HG02610 (cell line): ENCODE data around the gene CEP83.

ENCODE experiments used
- ATAC-seq: cut with Tn5 transposase; IDR thresholded peaks from one replicate; pipeline ENCODE4 v1.9.1; 2021; ENCODE audit warnings: mild to moderate bottlenecking, moderate library complexity; ENCODE audit not compliant: unreplicated experiment

Gene CEP83

GRCh38 chr12:94312378-94312777, 147.3 kb downstream of the CEP83 start:
- ATAC-seq: no peak

DNA sequence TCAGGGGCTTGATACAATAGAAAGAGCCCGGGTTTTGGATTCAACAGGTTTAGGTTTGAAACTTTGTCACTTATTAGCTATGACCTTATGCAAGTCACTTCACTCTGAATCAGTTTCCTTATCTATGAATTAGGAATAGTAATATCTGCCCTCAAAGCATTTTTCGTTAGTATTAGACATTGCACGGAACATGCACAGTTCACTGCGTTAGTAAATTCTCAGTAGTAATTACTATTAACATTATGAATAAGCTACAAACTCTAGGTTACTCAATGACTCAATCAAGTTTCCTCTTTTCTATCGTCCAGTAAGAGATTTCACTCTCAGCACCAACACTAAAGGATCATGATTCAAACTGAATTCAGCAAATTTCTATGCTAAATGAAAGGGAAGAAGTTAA, 150.3 kb downstream of the CEP83 start:
- ATAC-seq: peak; percentile 91

DNA sequence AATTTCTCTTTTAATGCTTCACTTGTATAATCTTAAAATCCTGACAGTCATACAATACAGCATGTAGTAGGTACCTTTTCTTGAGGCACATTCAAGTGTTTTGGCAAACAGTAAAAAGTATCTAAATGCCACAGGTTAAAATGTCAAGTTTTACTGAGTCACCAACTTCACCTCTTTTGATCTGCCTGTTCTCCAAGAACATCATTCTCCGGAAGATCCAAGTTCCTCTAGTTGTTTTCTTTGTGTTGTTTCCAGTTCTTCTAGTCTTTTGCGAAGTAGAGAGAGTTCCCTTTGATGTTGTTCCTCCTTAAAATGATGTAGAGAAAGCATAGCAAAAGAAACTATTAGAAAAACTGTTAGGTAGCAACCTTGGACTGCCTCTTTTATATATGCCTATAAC, 151.1 kb downstream of the CEP83 start:
- no peak for ATAC-seq

DNA sequence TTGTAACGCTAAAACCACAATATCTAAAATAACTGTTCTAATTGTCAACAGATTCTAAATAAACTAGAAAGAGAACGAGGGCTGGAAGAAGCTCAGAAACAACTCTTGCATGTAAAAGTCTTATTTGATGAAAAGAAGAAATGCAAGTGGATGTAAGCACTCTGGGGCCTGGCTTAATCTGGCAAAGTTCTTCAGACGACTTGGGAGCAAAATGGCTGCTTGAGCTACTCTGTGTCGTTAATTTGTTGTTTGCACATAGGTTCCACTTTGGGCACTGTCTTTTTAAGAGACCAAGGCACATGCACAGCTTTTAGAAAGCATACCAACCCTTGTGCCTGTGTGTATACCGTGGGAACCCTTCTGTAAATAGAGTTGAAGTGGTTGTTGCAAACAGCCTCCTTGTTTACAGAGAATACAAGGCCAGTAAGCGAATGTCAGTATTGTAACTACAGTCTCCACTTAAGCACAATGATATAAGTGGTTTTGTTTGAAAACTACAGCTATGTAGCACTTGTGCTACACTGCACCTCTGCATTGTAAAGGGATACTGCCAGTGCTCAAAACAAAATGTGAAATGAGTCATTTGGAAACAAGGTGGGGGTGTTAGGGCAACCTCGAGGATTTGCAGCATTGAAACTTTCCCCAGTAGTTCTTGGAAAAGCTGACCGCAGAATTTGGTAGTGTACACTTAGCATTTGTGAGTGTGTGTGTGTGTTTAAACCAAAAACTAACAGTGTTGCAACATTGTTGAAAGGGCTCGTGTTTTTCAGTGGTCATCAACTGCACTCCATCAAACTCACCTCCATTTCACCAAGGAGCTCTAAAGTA, 154.3 kb downstream of the CEP83 start:
- ATAC-seq: peak; percentile 38

DNA sequence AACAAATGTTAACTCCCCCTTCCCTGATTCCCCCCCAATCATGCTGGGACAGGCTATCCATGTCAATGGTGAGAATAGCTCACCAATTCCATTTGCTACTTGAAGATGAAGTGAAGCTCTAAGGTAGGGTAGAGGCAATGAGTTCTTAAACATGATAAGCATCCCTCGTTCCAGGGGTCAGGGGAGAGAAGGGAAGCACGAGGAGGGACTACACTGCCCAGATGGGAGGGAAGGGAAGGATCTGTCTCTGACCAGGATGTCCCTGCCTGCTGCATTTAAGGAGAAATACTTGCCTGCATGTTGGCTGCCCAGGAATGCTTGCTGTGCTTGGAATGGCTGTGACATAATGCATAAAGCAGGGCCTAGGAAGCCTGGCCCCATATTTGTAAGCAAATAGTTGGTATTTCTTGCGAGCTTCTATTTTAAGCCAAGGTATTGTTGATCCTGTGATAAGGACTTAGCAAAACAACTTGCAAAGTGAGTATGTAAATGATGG, 155.1 kb downstream of the CEP83 start:
- no peak for ATAC-seq

DNA sequence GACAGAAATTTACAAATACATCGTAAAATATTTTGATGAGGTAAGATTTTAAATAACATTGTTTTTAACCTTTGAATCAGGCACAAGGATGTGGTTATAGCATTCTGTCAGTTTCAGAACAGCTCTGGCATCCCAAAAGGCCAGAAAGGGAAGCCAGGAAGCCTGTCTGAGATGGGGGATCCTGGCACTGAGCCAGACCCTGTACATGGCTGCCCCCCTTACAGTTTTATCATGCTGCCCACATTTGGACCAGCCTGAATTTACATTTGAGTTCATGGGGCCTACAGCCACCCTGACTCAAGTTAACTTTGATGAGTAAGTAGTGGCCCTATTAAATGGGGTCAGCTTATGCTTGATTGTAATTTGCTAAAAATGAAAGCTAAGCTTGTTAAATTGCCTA, 155.7 kb downstream of the CEP83 start:
- no peak for ATAC-seq

DNA sequence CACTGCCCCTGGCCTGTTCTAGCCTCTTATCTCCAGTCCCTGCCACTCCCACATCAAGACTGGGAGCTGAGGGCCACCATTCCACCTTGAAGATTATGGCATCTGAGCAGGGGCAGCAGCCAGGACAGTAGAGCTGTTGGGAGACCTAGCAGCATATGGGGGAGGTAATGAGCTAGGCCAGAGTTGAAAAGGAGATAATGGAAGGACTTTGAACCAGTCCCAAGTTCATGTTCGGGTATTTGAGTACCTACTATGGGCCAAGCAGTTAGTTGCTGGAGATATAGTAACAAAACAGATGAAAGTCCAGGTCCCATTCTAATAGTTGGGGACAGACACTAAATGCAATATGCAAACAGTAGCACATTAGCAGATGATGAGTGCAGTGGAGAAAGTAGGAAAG, 159.8 kb downstream of the CEP83 start:
- no peak for ATAC-seq

DNA sequence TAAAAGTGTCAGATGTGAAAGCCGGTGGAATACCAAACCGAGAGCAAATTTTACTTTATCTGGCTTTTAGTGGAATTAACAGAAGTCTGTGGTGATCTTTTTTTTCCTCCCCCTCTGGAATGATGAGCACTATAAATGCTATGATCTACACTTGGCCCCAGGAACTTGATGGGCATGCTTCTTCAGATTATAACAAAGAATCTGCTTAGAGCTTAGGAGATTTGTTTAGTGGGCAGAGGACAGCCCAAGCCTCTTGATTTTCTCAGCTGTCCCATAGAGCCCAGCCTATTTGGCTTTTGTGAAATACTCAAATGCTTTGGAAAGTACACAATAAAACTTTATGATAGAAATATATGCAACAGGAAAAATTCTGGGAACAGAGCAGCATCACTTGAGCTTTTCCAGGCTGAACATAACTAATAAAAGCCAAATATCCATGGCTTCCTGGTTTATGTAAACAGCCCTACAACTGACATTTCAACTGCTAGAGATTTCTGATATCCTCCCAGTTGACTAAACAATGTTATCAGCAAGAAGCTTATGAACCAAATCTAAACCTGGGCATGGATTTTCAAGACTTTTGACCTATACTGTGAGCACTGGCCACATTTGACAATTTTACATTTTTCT, 161.7 kb downstream of the CEP83 start:
- ATAC-seq: no peak

DNA sequence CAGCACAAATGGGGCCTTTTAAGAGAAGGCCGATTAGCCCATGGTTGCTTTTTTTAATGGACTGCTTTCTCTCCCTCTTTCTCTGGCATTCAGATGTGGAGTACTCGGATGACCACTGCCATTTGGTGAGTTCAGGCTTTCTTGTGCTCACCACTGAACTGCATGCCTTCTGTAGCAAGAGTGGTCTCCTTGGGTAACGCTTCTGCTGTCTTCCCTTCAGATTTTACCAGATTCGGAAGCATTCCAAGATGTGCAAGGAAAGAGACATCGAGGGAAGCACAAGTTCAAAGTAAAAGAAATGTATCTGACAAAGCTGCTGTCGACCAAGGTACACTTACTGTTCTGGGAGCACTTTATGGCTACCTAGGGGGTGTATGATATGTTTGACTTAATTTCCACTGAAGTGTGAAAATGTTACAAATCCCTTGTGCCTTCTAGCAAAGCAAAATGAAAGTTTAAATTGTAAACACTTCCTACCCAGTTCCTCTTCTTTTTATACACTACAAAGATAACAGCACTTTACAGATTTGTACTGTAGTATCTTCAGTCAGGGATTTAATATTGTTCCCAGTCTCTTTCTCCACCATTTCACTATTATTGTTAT, 162.5 kb downstream of the CEP83 start:
- ATAC-seq: no peak

- no peak for ATAC-seq
These were observed 169.3 kb downstream of the CEP83 start for GRCh38 chr12:94290353-94290752.

GRCh38 chr12:94289461-94290312, 170.0 kb downstream of the CEP83 start:
- ATAC-seq: no peak

DNA sequence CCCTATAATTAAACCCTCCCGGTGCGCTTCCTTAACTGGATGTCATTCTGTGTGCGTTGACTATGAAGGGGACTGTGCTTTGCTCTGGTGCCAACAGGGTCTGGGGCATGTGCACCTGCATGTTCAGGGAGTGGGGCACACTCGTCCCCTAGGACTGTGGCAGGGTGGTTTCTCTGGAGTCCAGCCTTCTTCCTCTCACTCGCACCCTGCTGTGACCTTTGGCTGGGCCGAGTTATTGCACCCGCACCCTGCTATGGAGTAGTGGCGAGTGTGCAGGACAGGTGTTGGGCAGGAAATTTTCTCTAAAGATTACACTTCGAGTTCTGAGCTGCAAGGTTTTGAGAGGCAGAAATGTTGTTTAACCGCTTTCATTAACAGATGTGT, 172.4 kb downstream of the CEP83 start:
- ATAC-seq: no peak

DNA sequence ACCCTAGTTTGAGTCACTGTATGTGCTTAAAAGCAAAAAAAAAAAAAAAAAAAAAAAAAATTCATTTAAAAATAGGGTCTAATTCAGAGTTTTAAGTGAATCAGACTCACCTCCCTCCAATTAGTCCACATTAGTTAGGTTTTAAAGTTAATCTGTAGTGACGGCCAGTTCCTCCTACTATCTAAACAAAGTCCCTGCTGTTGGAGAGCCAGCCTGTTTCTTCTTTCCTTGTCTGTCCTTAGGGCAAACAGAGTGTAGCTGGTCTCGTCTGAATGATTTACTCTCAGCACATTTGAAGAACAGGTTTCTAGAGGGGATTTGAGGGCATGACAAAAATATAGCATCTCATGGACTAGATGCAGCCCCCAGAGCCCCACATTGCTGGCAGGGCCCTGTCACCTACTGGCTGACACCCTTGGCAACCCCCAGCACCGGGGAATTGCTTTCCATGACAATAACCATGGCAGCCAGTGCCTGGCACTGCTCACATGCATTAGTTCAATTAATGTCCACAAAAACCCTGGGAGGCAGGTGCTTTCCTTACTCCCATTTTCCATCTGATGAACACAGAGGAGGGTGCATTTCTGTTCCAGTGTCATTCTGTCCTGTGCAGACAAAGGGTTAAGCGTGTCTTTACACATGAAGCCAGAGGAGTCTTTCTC, 173.0 kb downstream of the CEP83 start:
- ATAC-seq: no peak

DNA sequence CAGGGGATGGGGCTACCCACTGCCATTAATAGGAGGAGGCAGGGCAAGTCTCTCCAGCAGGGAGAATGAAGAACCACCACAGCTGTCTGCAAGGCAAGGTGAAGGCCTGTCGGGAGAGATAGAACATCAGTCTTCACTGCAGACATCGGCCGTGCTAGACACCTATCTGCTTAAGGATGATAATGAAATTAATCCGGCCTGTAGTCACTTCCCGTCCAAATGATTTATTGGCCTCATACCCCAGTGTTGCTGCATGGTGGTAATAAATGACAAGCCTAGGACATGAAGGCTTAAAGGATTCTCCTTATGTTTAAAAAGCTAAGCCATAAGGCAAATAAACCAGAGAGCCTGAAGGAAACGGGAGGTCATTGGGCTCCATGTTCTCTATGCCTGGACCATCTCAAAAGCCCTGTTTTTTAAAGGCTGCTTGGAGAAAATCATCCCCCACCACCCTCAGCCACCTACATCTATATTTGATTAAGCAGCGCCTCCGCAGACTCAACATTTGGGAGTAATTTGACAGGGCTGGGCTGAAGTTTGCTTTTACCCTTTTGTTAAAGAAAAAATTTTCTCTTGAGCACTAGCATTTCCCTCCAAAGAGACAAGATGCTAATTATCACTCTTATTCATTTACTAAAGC, 173.6 kb downstream of the CEP83 start:
- no peak for ATAC-seq

DNA sequence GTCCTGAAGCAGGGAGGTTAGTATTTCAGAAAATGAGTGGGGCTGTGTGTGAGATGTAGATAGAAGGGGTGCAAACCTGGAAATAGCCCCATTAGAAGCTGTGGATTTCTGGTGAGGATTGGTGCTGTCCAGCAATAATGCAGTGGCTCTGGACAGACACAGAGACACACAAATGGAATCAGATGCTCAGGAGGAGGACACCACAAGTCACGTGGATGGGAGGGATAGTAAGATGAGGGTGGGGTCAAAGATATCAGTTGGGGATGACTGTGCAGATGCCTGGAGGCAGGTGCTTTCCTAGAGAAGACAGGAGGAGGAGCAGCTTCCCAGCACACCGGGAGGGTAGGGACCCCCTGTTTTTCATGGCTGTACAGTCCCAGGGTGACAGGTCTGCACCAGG, 174.8 kb downstream of the CEP83 start:
- no peak for ATAC-seq

- no peak for ATAC-seq
These were observed 175.6 kb downstream of the CEP83 start for GRCh38 chr12:94284046-94284445.

- no peak for ATAC-seq
These were observed 177.0 kb downstream of the CEP83 start for GRCh38 chr12:94282675-94283074.

DNA sequence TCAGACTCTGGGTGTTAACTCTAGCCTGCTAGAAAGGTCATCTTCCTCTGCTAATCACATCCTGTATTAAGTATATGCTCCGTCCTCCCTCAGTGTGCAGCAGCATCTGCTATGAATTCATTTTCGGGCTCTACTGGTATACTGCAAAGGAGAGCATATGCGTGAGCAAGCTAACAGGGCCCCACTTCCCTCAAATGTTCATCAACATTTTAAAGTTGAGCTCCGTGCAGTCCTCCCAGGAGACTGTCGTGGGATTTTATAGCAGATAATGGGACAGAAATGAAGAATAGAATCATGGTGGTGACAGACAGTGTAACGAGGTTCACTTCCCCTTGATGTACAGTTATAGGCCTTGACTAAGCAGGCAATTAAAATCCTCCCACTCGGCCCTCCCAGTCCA, 179.6 kb downstream of the CEP83 start:
- no peak for ATAC-seq

GRCh38 chr12:94277426-94278000, 182.2 kb downstream of the CEP83 start:
- ATAC-seq: no peak

- ATAC-seq: no peak
These were observed 182.9 kb downstream of the CEP83 start for GRCh38 chr12:94276725-94277124.
